Muscle of arm (tissue), 12 donors: ENCODE measurements around the gene MAPKAP1. TPM values are rescaled to one million over a fixed set of nuclear protein-coding genes. Genes with fewer than 3 reads are reported as not detected.

Experiments
- DNase-seq: peaks from one replicate; pipeline ENCODE4 v3.0.0-alpha.2; 2013
- polyA plus RNA-seq, 12 donors: library from polyadenylated mRNA; unstranded; fragments of 120-200 nt; gene quantifications; one replicate each; pipeline ENCODE4 v1.2.1, GENCODE V29; 2013; ENCODE audit not compliant: insufficient read length in 12 of 12

The MAPKAP1 gene
- polyA plus RNA-seq, 12 donors, result 61.5 to 78.0 (median 72.4) TPM; not detected in 1

DNA sequence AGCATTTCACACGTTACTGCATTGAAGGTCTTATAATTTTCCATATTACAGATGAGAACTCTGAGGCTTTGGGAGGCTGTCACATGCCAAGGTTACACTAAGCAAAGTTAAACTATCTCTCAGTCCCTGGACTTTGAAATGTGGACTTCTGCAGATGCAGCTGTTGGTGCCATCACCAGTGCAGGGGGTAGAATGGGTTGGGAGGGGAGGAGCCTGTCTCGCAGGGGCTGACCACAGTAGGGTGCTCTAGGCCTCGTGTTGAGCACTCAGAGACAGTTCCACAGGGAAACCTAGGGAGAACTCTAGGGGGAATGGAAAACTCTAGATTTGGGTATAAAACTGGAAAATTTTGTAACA, 220.9 kb downstream of the MAPKAP1 start:
- DNase-seq, result no peak

DNA sequence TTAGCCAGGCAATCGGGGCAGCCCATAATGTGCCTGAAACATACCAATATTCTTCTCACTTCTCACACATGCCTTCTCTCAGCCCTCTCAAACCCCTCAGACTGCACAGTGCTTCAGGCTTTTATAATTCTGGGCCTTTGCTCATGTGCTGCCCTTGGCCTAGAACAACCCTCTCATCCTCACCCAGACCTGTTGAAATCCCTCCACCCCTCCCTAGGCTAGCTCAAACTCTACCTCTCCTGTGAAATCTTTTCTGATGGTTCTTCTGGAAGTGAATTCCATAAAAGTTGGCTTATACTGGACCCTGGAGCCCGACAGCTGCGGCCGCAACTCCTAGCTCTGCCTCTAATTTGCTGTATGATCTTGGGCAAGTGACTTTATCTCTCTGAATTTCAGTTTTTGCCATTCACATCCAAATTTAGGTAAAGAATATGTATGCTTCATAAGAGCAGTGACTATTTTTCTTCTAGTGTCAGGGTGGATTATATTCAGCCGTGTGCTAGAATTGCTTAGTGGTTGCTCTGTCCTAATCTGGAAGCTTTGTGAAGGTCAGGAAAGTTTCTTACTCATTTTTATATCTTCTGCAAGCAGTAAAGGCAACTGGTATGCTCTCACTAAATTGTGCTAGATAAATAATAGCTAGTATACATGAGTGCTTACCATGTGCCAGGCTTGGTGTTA, 221.4 kb downstream of the MAPKAP1 start:
- DNase-seq, result no peak

DNA sequence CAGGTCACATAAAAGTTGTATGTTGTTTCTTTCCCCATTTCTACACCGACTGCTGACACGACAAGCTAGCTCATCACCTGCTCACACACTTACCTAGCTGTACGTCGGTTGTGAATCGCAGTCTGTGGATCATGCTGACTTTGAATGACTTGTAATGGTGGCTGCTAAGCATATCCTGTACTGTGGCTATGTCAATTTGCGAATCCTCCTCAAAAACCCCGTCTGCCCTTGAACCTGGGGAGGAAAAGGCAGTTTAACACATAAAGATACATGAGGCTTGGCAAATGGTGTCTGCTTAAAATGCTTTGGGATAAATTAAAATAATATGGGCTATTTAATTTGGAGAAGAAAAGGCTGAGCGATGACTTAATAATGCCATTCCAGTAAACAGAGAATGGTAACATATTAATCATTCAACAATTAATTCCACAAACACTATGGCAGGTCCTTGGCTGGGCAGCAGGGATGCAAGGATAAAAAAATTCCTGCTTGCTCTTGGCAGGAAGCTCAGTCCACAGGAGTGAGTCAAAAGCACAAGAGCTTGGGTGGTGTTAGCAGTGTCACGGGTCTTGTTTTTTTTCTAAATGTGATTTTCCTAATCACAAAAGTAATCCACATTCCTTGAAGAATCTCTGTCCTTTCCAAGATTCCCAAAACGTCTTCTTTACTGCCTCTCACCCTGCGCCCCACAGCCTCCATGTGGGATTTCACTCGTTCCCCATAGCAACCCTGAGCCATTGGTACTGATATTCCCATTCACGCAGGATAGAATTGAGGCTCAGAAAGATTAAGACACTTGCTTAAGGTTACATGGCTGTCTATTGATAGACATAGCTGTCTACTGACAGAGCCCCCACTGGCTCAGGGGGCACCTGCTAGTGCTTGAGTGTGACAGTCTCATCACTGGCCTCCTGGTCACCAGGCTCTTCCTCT, 222.4 kb downstream of the MAPKAP1 start:
- DNase-seq, result no peak

DNA sequence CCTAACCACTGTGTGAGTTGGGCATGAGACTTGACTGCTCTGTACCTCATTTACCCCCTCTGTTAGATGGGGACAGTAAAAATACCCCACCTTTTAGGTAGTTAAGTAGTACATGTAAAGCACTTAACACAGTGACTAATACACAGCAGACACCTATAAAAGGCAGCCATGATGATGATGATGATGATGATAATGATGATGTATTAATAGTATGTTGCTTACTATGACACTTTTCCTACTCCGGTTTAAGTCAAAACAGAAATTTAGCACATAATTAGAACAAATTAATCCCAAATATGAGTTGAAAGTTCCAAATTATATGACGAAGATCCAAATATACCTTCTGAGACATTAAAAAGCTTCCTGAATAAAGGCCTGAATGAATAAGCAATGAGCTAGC, 223.3 kb downstream of the MAPKAP1 start:
- no peak for DNase-seq

- DNase-seq, result no peak
These were observed 227.0 kb downstream of the MAPKAP1 start for GRCh38 chr9:125479846-125480615.

GRCh38 chr9:125477089-125477544, 229.9 kb downstream of the MAPKAP1 start:
- DNase-seq, result no peak

- DNase-seq, result no peak
These were observed 230.4 kb downstream of the MAPKAP1 start for GRCh38 chr9:125476645-125477044.

DNA sequence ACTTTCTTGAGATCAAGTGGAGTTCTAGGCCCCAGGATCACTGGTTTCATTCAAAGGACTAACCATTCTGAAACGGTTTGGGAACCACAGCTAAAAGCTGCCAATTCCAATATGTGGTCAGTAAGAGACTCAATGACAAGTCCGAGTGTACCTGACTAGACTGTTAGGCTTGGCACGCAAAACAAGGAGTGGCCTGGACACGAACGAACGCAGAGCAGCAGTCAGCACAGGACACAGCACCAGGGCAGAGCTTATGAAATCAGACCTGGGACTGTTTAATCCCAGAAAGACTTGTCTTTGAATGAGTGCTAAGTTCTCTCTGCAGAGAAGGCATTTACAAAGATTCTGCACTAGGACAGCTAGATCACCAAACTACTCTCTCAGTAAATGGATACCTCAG, 231.6 kb downstream of the MAPKAP1 start:
- DNase-seq, result no peak

- DNase-seq, result no peak
These were observed 233.9 kb downstream of the MAPKAP1 start for GRCh38 chr9:125472926-125473701.

DNA sequence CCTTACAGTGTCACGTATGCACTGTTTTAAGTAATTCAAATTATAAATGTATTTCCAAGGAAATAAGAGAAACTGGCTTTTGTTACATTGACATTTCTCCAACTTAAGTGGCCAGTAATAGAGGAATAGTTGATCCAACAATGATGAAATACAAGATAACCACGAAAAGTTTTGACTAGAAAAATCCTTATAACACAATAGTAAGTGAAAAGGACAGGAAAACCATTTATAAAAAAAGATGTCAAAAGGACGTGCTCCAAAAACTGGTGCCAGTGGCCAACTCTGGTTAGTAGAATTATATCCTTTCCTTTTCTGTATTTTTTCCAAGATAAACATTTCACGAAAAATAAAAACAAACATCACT, 234.5 kb downstream of the MAPKAP1 start:
- DNase-seq, result no peak

GRCh38 chr9:125470767-125471580, 236.0 kb downstream of the MAPKAP1 start:
- no peak for DNase-seq

DNA sequence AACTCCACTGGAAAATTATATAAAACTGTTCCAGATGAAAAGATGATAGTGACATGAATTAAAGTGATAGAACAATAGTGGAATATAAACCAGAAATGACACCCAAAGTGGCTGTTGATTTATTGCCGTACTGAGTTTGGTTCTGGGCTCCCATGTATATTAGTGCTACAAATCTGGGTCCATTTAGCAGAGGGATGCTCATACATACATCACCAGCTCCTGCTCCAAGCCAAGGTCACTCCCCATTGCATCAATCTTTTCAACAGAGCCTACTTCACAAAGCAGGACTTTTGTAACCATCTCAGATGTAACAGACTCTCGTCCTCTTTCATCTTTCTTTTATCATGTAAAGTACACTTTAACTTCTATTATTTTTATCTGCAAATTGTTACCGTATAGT, 236.8 kb downstream of the MAPKAP1 start:
- DNase-seq, result no peak

- no peak for DNase-seq
These were observed 238.4 kb downstream of the MAPKAP1 start for GRCh38 chr9:125468646-125469045.

GRCh38 chr9:125467116-125467740, 239.8 kb downstream of the MAPKAP1 start:
- no peak for DNase-seq

- DNase-seq, result no peak
These were observed 240.6 kb downstream of the MAPKAP1 start for GRCh38 chr9:125466411-125466810.

DNA sequence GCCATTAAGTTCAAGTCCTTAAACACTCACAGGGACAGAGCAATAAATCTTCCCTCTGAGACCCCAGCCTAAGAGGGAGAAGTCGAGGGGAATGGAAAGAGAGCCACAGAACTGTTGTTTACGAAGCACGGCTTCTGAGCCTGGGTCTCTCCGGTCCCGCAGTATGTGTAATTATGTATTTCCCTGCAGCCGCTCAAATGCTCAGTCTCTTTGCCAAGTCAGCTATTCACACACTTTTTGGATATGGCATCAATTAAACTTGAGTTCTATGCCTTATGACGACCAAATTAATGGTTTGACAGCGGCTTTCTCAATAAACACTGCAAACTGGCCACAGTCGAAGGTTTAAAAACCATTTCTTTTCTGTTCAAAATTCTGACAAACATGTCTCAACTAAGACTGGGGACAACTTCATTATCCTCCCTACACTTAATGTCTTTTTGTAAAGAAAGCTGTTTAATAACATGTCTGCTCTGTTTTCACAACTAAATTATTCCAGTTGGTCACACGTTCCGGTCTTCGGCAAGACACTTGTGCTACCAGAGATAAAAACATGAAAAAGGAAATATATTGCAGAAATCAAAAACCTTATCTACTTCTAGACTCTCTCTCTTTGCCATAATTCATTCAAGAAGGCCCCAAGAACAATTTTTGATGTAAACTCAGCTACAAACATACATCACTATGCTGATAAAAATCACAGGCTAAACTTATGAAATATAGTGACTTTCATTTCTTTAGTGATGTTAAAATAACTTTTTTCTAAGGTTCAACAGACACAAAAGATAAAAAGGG, 242.2 kb downstream of the MAPKAP1 start:
- DNase-seq, result no peak

- no peak for DNase-seq
These were observed 243.1 kb downstream of the MAPKAP1 start for GRCh38 chr9:125463926-125464325.

- DNase-seq, result no peak
These were observed 244.1 kb downstream of the MAPKAP1 start for GRCh38 chr9:125462861-125463291.

DNA sequence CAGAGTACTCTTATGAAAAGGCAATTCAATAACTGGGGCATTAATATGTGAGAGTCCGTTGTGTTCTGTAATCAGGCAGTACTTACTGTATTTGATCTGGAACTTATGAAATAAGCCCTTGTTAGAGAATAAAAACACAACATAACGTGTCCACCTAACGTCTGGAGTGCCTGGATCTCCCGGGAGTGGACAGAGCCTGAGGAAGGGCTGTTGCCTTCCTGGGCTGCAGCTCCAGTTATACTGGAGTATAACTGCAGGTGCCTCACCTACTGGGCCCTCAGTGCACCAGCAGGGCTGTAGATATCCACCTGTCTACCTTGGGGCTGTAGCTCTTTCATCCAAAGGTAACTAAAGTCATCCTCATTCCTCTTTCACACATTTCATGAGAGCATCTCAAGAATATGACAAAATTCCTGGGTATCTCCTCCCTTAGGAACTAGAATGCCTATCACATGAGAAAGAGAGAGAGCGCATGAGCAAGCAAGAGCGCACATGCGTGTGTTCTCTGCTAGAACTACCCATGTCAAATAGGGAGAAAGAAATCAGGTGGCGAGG, 245.3 kb downstream of the MAPKAP1 start:
- DNase-seq, result no peak
